IgD-negative memory B cell (primary cell): ENCODE data around the gene LMF1. TPM values are rescaled to one million over a fixed set of nuclear protein-coding genes. Genes with fewer than 3 reads are reported as not detected.
"Not testable (repeated sequence)": the region's sequence is repeated elsewhere in the genome, so short reads cannot be mapped to it uniquely, and the experiment has no call there.

Source experiments
- H3K27ac Mint-ChIP-seq, 3 donors: one replicate each; pipeline ENCODE4 v1.8.0; 2020 to 2022; ENCODE audit warnings: mild to moderate bottlenecking in 3 of 3, mixed read lengths in 3 of 3, moderate library complexity in 1 of 3
- H3K27me3 Mint-ChIP-seq: one replicate; pipeline ENCODE4 v1.8.0; 2021; ENCODE audit warnings: mixed read lengths
- H3K36me3 Mint-ChIP-seq: one replicate; pipeline ENCODE4 v1.8.0; 2020; ENCODE audit warnings: mild to moderate bottlenecking, mixed read lengths
- H3K4me1 Mint-ChIP-seq, 3 donors: one replicate each; pipeline ENCODE4 v1.8.0; 2020 to 2022; ENCODE audit warnings: mixed read lengths in 3 of 3, mild to moderate bottlenecking in 1 of 3
- H3K4me3 Mint-ChIP-seq, 4 donors: one replicate each; pipeline ENCODE4 v1.8.0; 2020 to 2022; ENCODE audit warnings: mild to moderate bottlenecking in 4 of 4, mixed read lengths in 4 of 4, moderate library complexity in 3 of 4
- H3K9me3 Mint-ChIP-seq, 3 donors: one replicate each; pipeline ENCODE4 v1.8.0; 2020 to 2021; ENCODE audit warnings: mixed read lengths in 3 of 3, mild to moderate bottlenecking in 1 of 3
- polyA plus RNA-seq: library from polyadenylated mRNA; unstranded; fragments of 300-500 nt; fragmentation: Illumina TruSeq; gene quantifications from one replicate; pipeline ENCODE4 v1.2.3, GENCODE V29; 2021

The LMF1 gene
- polyA plus RNA-seq, 1 donor from 2014 or later, result 16.1 TPM

- no peaks in the 10 kb centered on the region for H3K4me1 Mint-ChIP-seq
Observed at GRCh38 chr16:841455-842060, 129.2 kb downstream of the LMF1 start.

GRCh38 chr16:840561-841454, 130.0 kb downstream of the LMF1 start:
- H3K36me3 Mint-ChIP-seq, result no peaks in the 10 kb centered on the region
- no peak overlapping the region for H3K4me3 Mint-ChIP-seq
- H3K27ac Mint-ChIP-seq, result no peak overlapping the region
- peaks cover 0 to 5% (median 0%) of the 10 kb centered on the region in 3 donors for H3K9me3 Mint-ChIP-seq
- no peaks in the 10 kb centered on the region for H3K4me1 Mint-ChIP-seq
- H3K27me3 Mint-ChIP-seq, result peaks cover 8% of the 10 kb centered on the region

More at GRCh38 chr16:841455-842060, 129.2 kb downstream of the LMF1 start:
- Mint-ChIP-seq H3K9me3 (peaks cover 0 to under 1% (median 0%) of the 10 kb centered on the region in 3 donors), H3K36me3 (no peaks in the 10 kb centered on the region), H3K27me3 (peaks cover 8% of the 10 kb centered on the region), H3K4me3 (no peak overlapping the region), H3K27ac (no peak overlapping the region)

DNA sequence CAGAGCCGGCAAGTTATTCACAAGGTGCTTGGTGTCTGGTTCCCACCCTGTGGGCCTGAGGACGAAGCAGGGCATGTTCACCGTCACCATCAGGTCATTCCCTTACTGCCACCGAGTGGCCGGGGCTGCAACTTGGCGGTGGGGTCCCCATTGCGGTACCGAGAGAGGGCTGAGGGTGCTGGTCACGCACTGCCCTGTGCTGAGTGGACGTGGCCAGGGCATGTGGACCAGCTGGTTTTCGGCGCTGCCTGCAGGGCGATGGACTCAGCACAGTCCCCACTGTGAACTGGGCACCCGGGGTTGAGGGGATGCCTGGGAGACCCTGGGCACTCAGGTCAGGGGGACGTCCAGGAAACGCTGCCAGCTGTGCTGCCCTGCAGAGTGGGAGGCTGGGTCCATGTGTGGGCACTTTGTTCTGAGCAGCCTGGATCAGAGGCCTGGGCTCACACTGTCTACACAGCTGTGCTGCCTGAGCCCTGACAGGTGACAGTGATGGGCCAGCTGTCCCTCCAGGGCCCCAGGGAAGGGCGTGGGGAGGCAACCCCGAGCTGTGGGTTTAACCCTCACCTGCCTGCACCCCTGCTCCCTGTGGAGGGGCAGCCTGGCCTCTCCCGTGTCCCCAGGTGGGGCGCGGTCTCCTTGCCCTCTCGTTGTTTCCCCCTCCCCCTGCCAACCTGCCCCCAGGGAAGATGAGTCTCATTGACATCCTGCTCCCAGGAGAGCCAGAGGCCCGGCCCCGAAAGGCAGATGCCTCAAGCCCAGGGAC, 131.0 kb downstream of the LMF1 start:
- Mint-ChIP-seq H3K27ac (no peak overlapping the region), H3K4me1 (no peaks in the 10 kb centered on the region), H3K4me3 (no peak overlapping the region), H3K9me3 (peaks cover 0 to 5% (median 0%) of the 10 kb centered on the region in 3 donors), H3K27me3 (peaks cover 6% of the 10 kb centered on the region), H3K36me3 (no peaks in the 10 kb centered on the region)

DNA sequence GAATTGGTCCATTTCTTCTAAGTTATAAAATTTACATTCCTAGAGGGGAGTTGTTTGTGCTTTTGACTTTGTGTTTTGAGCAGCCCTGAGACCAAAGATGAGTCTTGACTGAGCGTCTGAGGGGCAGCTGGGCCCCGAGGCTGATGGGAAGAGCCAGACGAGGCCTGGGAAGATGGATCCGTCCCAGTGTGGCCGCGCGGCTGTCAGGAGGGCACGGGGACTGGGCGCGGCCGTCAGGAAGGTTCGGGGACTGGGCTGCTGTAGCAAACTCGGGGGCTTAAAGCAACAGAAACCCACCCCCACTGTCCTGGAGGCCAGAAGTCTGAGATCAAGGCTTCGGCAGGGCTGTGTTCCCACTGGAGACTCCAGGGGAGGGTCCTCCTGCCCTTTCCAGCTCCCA, 132.0 kb downstream of the LMF1 start:
- peaks cover 6% of the 10 kb centered on the region for H3K27me3 Mint-ChIP-seq
- no peak overlapping the region for H3K27ac Mint-ChIP-seq
- H3K4me1 Mint-ChIP-seq, result no peaks in the 10 kb centered on the region
- H3K4me3 Mint-ChIP-seq, result peak overlapping the region in 1 of 4 donors; percentile 33
- peaks cover 0 to 5% (median 0%) of the 10 kb centered on the region in 3 donors for H3K9me3 Mint-ChIP-seq
- no peaks in the 10 kb centered on the region for H3K36me3 Mint-ChIP-seq

DNA sequence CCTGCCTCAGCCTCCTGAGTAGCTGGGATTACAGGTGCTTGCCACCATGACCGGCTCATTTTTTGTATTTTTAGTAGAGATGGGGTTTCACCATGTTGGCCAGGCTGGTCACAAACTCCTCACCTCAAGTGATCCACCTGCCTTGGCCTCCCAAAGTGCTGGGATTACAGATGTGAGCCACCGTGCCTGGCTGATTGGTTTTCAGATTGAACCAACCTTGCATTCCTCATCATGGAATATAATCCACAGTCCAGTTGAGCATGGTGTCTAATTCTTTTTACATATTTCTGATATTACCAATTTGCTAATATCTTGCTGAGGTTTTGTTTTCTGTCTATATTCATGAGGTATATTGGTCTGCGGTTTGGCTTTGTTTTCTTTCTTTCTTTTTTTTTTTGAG, 134.0 kb downstream of the LMF1 start:
- not testable (repeated sequence) for H3K4me1 Mint-ChIP-seq
- peak overlapping the region in 2 of 4 donors; percentile 14 to 27 for H3K4me3 Mint-ChIP-seq

DNA sequence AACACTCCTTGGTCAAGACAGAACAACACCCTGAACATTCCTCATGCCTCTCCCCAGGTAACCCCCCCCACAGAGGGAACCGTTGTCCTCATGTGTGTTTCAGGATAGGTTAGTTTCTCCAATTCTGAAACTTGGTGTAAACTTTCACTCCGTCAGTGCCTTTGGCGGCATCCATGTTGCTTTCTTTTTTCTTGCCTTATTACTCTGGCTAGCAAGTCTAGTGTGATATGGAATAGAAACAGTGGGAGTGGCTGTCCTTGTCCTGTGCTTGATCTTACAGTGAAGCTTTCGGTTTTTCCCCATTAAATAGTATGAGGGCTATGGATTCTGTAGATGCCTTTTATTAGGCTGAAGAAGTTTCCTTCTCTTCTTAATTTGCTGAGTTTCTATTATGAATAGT, 134.6 kb downstream of the LMF1 start:
- H3K4me3 Mint-ChIP-seq, result no peak overlapping the region
- H3K27ac Mint-ChIP-seq, result no peak overlapping the region
- no peaks in the 10 kb centered on the region for H3K36me3 Mint-ChIP-seq
- H3K9me3 Mint-ChIP-seq, result peaks cover 0 to 5% (median 0%) of the 10 kb centered on the region in 3 donors
- H3K27me3 Mint-ChIP-seq, result peaks cover 2% of the 10 kb centered on the region
- H3K4me1 Mint-ChIP-seq, result no peaks in the 10 kb centered on the region

More for the DNA sequence above, 134.0 kb downstream of the LMF1 start:
- not testable (repeated sequence) for H3K27me3 Mint-ChIP-seq, H3K27ac Mint-ChIP-seq, H3K36me3 Mint-ChIP-seq, H3K9me3 Mint-ChIP-seq

GRCh38 chr16:835373-835772, 135.4 kb downstream of the LMF1 start:
- Mint-ChIP-seq H3K4me1 (no peaks in the 10 kb centered on the region), H3K27me3 (peaks cover 2% of the 10 kb centered on the region), H3K9me3 (peaks cover 0 to 5% (median 0%) of the 10 kb centered on the region in 3 donors), H3K4me3 (no peak overlapping the region), H3K36me3 (no peaks in the 10 kb centered on the region), H3K27ac (no peak overlapping the region)

- H3K4me1 Mint-ChIP-seq, result no peaks in the 10 kb centered on the region
- no peak overlapping the region for H3K27ac Mint-ChIP-seq
- H3K36me3 Mint-ChIP-seq, result no peaks in the 10 kb centered on the region
- peaks cover 3% of the 10 kb centered on the region for H3K27me3 Mint-ChIP-seq
- H3K4me3 Mint-ChIP-seq, result no peak overlapping the region
- H3K9me3 Mint-ChIP-seq, result peaks cover 0 to 5% (median 0%) of the 10 kb centered on the region in 3 donors
Observed at GRCh38 chr16:833411-833810, 137.4 kb downstream of the LMF1 start.

DNA sequence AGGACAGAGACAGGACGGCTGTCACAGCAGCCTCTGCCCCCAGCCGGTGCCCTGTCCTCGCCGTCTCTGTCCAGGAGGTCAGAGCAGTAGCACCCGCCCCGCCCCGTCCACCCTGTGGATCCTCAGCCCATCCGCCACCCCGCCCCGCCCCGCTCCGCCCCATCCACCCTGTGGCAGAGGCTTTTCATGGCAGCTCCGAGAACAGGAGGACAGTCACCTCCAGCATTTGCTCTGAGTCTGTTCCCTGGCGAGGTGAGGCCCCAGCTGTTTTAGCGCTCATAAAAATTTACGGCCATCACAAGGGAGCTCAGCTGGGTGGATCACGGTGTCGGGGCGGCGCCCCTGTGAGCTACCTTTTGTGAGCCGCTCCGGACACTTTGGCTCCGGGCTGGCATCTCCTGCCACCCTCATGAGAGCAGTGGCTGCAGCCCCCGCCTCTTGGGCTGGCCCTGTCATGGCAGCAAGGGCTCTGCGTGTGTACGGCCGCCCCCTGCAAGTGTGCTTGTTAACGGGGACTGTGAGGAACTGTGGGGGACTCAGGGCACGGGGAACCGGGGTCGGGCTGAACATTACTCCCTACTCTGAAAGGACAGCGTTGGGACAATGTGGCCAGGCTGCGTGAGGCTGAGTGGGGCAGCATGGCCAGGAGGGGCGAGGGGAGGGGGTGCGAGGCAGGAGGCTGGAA, 138.0 kb downstream of the LMF1 start:
- Mint-ChIP-seq H3K27me3 (peaks cover 3% of the 10 kb centered on the region), H3K9me3 (peaks cover 0 to 5% (median 0%) of the 10 kb centered on the region in 3 donors), H3K27ac (no peak overlapping the region), H3K36me3 (no peaks in the 10 kb centered on the region), H3K4me3 (no peak overlapping the region), H3K4me1 (no peaks in the 10 kb centered on the region)

DNA sequence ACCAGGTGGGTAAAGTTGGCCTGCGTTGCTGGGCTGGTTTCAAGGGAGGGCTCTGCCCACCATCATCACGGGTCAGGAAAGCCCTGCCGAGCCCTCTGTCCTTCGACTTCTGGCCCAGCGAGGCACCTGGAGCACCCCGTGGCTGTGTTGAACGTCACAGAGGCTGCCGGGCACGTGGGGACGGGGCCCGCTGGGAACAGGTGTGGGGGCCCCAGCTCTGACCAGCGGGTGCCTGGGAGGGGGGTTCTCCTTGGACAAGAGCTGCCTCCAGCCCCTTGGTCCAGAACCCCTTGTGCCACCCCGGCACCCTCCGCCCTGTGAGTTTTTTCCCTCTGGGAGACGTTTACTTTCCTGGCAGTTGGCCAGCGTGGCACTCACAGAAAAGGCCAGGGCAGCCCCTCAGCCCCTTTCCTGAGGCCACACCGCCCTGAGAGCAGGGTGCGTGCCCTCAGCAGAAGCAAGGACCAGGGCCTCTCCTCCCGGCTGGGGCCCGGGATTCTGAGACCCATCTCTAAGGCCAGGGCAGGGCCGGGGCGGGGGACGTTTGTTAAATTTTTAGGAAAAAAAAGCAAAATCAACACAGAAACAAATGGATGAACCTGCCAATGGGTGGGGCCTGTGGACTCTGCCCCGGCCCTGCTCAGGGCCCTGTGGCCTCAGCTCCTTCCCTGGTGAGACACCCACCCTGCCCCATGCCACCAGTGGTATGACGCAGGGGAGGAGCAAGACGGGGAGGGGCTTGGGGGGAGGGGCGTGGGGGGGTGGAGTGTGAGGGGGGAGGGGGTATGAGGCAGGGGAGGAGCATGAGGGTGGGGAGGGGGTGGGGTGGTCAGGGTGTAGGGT, 139.0 kb downstream of the LMF1 start:
- Mint-ChIP-seq H3K36me3 (no peaks in the 10 kb centered on the region), H3K27ac (no peak overlapping the region), H3K27me3 (peaks cover 3% of the 10 kb centered on the region), H3K4me1 (no peaks in the 10 kb centered on the region), H3K9me3 (peaks cover 0 to 5% (median 0%) of the 10 kb centered on the region in 3 donors), H3K4me3 (no peak overlapping the region)

DNA sequence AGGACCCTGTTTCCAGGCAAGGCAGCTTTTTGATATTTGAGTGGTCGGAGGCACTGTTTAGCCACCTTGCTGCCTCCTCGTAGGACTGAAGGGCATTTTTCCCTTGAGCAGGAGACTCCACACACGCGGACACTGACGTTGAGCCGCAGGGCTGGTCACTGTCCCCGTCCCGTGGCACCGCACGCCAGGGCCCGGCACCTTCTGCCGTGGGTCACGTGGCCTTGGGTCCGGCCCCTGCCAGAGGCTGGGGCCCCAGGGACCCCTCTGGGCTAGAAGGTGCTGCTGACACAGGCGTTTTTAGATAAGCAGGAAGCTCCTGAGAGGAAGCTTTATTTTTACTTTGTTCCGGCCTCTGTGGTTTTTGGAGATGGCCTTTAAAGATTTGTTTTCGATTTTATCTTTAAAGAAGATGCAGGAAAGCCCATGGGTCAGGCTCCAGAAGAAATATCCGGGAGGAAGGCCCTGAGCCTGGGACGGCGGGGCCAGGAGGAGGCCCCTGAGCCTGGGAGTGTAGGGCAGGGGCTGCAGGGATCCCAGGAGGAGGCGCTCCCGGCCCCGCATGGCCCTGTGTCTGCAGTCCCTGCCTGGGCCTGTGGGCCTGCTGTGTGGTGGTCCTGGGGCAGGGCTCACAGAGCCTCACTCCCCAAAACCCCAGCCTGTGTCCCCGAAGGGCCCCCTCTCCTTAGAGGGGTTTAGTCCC, 139.8 kb downstream of the LMF1 start:
- Mint-ChIP-seq H3K4me3 (peak overlapping the region in 1 of 4 donors; percentile 25), H3K27ac (no peak overlapping the region), H3K27me3 (peaks cover 3% of the 10 kb centered on the region), H3K4me1 (no peaks in the 10 kb centered on the region), H3K9me3 (no peaks in the 10 kb centered on the region), H3K36me3 (no peaks in the 10 kb centered on the region)

DNA sequence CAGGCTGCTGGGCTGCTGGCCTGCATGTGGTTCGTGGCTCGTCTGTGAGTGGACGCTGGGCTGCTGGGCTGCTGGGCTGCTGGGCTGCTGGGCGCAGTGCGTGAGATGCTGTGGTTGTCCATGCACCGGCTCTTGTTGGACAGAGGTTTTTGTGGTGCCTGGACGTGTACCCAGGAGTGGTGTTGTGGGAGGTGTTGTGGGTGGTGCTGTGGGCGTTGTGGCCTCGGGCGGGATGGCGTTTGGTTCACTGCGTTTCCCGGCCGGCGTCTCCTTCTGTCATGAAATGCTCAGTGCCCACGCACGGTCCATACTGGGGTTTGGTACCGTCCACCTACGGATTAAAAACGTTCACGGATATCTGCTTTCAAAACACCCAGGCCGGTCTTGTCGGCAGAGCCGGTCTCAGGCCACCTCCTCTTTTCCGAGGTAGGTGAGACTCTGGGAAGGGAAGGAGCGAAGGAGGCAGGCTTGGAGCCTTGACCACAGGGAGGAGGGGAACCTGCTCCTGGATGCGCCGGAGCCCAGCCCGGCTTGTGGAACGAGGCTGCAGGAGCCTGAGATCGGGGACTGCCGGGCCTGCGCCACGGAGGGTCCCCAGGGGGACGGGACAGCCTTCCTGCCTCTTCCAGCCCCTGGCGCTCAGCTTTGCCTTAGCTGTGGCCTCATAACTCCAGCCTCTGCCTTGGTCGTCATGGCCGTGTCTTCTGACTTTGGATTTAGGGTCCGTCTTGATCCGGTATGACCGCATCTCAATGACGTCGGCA, 140.5 kb downstream of the LMF1 start:
- no peaks in the 10 kb centered on the region for H3K36me3 Mint-ChIP-seq
- peaks cover 6% of the 10 kb centered on the region for H3K27me3 Mint-ChIP-seq
- no peaks in the 10 kb centered on the region for H3K4me1 Mint-ChIP-seq
- H3K9me3 Mint-ChIP-seq, result no peaks in the 10 kb centered on the region
- peak overlapping the region in 1 of 4 donors; percentile 25 for H3K4me3 Mint-ChIP-seq
- no peak overlapping the region for H3K27ac Mint-ChIP-seq

GRCh38 chr16:828891-829290, 141.9 kb downstream of the LMF1 start:
- Mint-ChIP-seq H3K4me3 (no peak overlapping the region), H3K36me3 (no peaks in the 10 kb centered on the region), H3K9me3 (no peaks in the 10 kb centered on the region), H3K4me1 (no peaks in the 10 kb centered on the region), H3K27me3 (peaks cover 12% of the 10 kb centered on the region), H3K27ac (no peak overlapping the region)
